ENCODE data around the gene SSX2IP. TPM values are rescaled to one million over a fixed set of nuclear protein-coding genes. Genes with fewer than 3 reads are reported as not detected.

The SSX2IP gene
- total and polyA plus RNA-seq, 9 of the 15 experiments (the other 6 are each of a cell fraction or from before 2014, with no cell fraction given): 20.6 to 96.7 (median 61.7) TPM

GRCh38 chr1:84683508-84683907 is 6.8 kb downstream of the SSX2IP start:
- H3K4me1 ChIP-seq (replicated peaks in 1 of 2; ENCODE audit: control insufficient read depth in 2 of 2, insufficient read depth in 2 of 2, low read length in 2 of 2): peaks cover 7 to 36% of the 10 kb centered on the region in 2 experiments; a peak in 3 of 5 replicates
- no peak for TF ChIP-seq ZBED1 (IDR thresholded peaks at IDR 0.05)
- no peak for TF ChIP-seq IRF2 (CRISPR knock-in tag; IDR thresholded peaks at IDR 0.05)
- TF ChIP-seq ZNF12 (CRISPR knock-in tag; IDR thresholded peaks at IDR 0.05): peak; percentile 95
- TF ChIP-seq ZNF324 (CRISPR knock-in tag; IDR thresholded peaks at IDR 0.05): no peak
- peaks cover 100% of the 10 kb centered on the region for H3K79me2 ChIP-seq (ENCODE audit: control insufficient read depth, insufficient read depth, low read length)
- H3K36me3 ChIP-seq (ENCODE audit: control insufficient read depth, insufficient read depth, low read length): peaks cover 48% of the 10 kb centered on the region
- H3K9me1 ChIP-seq (ENCODE audit: control insufficient read depth, insufficient read depth, low read length): no peaks in the 10 kb centered on the region
- no peak overlapping the region for H3K4me3 ChIP-seq
- no peak for ATAC-seq
- no peaks in the 10 kb centered on the region for H3K9me3 ChIP-seq (replicated peaks; ENCODE audit: control insufficient read depth, insufficient read depth, low read depth, low read length)
- ChIA-PET CTCF (ENCODE audit: low intra/inter-chr PET ratio) (interaction anchor here (0.6 kb wide), 1 partner anchor 380 kb away, joined by 3 read pairs; no protein-coding TSS in a partner anchor), POLR2A (no interaction called here)
- no peak overlapping the region; the same call in 2 of the 3 replicates for H3K27ac ChIP-seq (ENCODE audit: extremely low read depth, low read depth, low read length)
- DNase-seq (ENCODE audit: extremely low read depth in 1 of 4, low spot score in 3 of 4): no peak
- intact Hi-C loops (cut with micrococcal nuclease): no loop called here
- no peak for FAIRE-seq
- H4K20me1 ChIP-seq (replicated peaks; ENCODE audit: control insufficient read depth, insufficient read depth, low read length): peaks cover 8% of the 10 kb centered on the region; the same call in 1 of the 2 replicates
- H3K27me3 ChIP-seq (ENCODE audit: control insufficient read depth in 2 of 2, insufficient read depth in 2 of 2, low read length in 2 of 2): no peaks in the 10 kb centered on the region
- no TSS peak for BruUV-seq (replicated peaks)
- H2AFZ ChIP-seq (ENCODE audit: low read depth, low read length): no peak overlapping the region
- H3K4me2 ChIP-seq (ENCODE audit: insufficient read depth, low read length): no peak overlapping the region; the same call in 1 of the 2 replicates
- no peak overlapping the region for H3K9ac ChIP-seq (ENCODE audit: insufficient read depth in 1 of 2, low read depth in 2 of 2, low read length in 2 of 2)
- in situ Hi-C loops (cut with MboI): no loop called here
- WGBS (ENCODE audit: insufficient coverage, low coverage, missing lambda C conversion rate): 64% methylated on average over 2 of the region's 2 CpGs

GRCh38 chr1:84682047-84682446 is 8.2 kb downstream of the SSX2IP start:
- intact Hi-C loops (cut with micrococcal nuclease): no loop called here
- no peak overlapping the region for H3K9ac ChIP-seq (ENCODE audit: insufficient read depth in 1 of 2, low read depth in 2 of 2, low read length in 2 of 2)
- no peaks in the 10 kb centered on the region for H3K27me3 ChIP-seq (ENCODE audit: control insufficient read depth in 2 of 2, insufficient read depth in 2 of 2, low read length in 2 of 2)
- 89% methylated on average over 5 of the region's 5 CpGs for WGBS (ENCODE audit: insufficient coverage, low coverage, missing lambda C conversion rate)
- H2AFZ ChIP-seq (ENCODE audit: low read depth, low read length): no peak overlapping the region
- ChIA-PET CTCF (ENCODE audit: low intra/inter-chr PET ratio) (no interaction called here), POLR2A (interaction anchor here (1.0 to 1.2 kb wide), 3 partner anchors 7 to 13 kb away, joined by 3 read pairs; no protein-coding TSS in a partner anchor)
- peak; percentile 22; the same call in 1 of the 2 replicates for TF ChIP-seq ZBTB33 (CRISPR knock-in tag; IDR thresholded peaks at IDR 0.05)
- no peak for TF ChIP-seq NR1H2 (CRISPR knock-in tag; IDR thresholded peaks at IDR 0.05)
- no peak for TF ChIP-seq TCF15 (CRISPR knock-in tag; IDR thresholded peaks at IDR 0.05)
- peaks cover 8% of the 10 kb centered on the region; the same call in 1 of the 2 replicates for H4K20me1 ChIP-seq (replicated peaks; ENCODE audit: control insufficient read depth, insufficient read depth, low read length)
- no peak for DNase-seq (ENCODE audit: extremely low read depth in 1 of 4, low spot score in 3 of 4)
- peaks cover 7 to 32% of the 10 kb centered on the region in 2 experiments; a peak in 3 of 5 replicates for H3K4me1 ChIP-seq (replicated peaks in 1 of 2; ENCODE audit: control insufficient read depth in 2 of 2, insufficient read depth in 2 of 2, low read length in 2 of 2)
- H3K4me3 ChIP-seq: no peak overlapping the region
- in situ Hi-C loops (cut with MboI): no loop called here
- no peaks in the 10 kb centered on the region for H3K9me3 ChIP-seq (replicated peaks; ENCODE audit: control insufficient read depth, insufficient read depth, low read depth, low read length)
- no peak for ATAC-seq
- no peak for FAIRE-seq
- H3K9me1 ChIP-seq (ENCODE audit: control insufficient read depth, insufficient read depth, low read length): no peaks in the 10 kb centered on the region
- BruUV-seq (replicated peaks): no TSS peak
- peaks cover 100% of the 10 kb centered on the region for H3K79me2 ChIP-seq (ENCODE audit: control insufficient read depth, insufficient read depth, low read length)
- no peak overlapping the region for H3K4me2 ChIP-seq (ENCODE audit: insufficient read depth, low read length)
- H3K36me3 ChIP-seq (ENCODE audit: control insufficient read depth, insufficient read depth, low read length): peaks cover 59% of the 10 kb centered on the region
- no peak overlapping the region for H3K27ac ChIP-seq (ENCODE audit: extremely low read depth, low read depth, low read length)

Measured in K562 (cell line).